Stimulated activated CD8-positive, alpha-beta memory T cell treated with anti-CD3 and anti-CD28 coated beads, Interleukin-4, amount 100 ng/mL, for 24 hours (primary cell): Measurements from ENCODE around the gene SLC22A23.

Source experiments
- DNase-seq: peaks from one replicate; pipeline ENCODE4 v3.0.0-alpha.2; 2020; ENCODE audit warnings: low read depth

The SLC22A23 gene

GRCh38 chr6:3331971-3332370, 124.9 kb downstream of the SLC22A23 start:
- DNase-seq = no peak

- DNase-seq = no peak
Measured at GRCh38 chr6:3331494-3331893, 125.4 kb downstream of the SLC22A23 start.

GRCh38 chr6:3330199-3330598, 126.7 kb downstream of the SLC22A23 start:
- no peak for DNase-seq

- no peak for DNase-seq
Measured at GRCh38 chr6:3329393-3330051, 127.3 kb downstream of the SLC22A23 start.

GRCh38 chr6:3328796-3329195, 128.1 kb downstream of the SLC22A23 start:
- no peak for DNase-seq

GRCh38 chr6:3328145-3328544, 128.7 kb downstream of the SLC22A23 start:
- DNase-seq = no peak

- DNase-seq = no peak
Measured at GRCh38 chr6:3327403-3327802, 129.4 kb downstream of the SLC22A23 start.

GRCh38 chr6:3326981-3327380, 129.9 kb downstream of the SLC22A23 start:
- no peak for DNase-seq

GRCh38 chr6:3326184-3326971, 130.5 kb downstream of the SLC22A23 start:
- DNase-seq = no peak

- no peak for DNase-seq
Measured at GRCh38 chr6:3325210-3325609, 131.6 kb downstream of the SLC22A23 start.

GRCh38 chr6:3324262-3324942, 132.4 kb downstream of the SLC22A23 start:
- DNase-seq = no peak

- DNase-seq = no peak
Measured at GRCh38 chr6:3323696-3324261, 133.1 kb downstream of the SLC22A23 start.

- no peak for DNase-seq
Measured at GRCh38 chr6:3323148-3323547, 133.7 kb downstream of the SLC22A23 start.

- no peak for DNase-seq
Measured at GRCh38 chr6:3322366-3322890, 134.4 kb downstream of the SLC22A23 start.

- DNase-seq = no peak
Measured at GRCh38 chr6:3321875-3322274, 135.0 kb downstream of the SLC22A23 start.

GRCh38 chr6:3321042-3321441, 135.8 kb downstream of the SLC22A23 start:
- DNase-seq = no peak

- DNase-seq = no peak
Measured at GRCh38 chr6:3320238-3320811, 136.5 kb downstream of the SLC22A23 start.

- DNase-seq = no peak
Measured at GRCh38 chr6:3319610-3320200, 137.1 kb downstream of the SLC22A23 start.

- no peak for DNase-seq
Measured at GRCh38 chr6:3318821-3319540, 137.9 kb downstream of the SLC22A23 start.

GRCh38 chr6:3318226-3318625, 138.6 kb downstream of the SLC22A23 start:
- peak; percentile 20 for DNase-seq

- no peak for DNase-seq
Measured at GRCh38 chr6:3317741-3318211, 139.1 kb downstream of the SLC22A23 start.
